Ovary (tissue), 9 donors: ENCODE data around the gene YARS1. TPM values are rescaled to one million over a fixed set of nuclear protein-coding genes. Genes with fewer than 3 reads are reported as not detected.

Experiments used
- DNase-seq, 5 donors: peaks; one replicate each; pipeline ENCODE4 v3.0.0-alpha.2; 2019 to 2020
- H3K27ac ChIP-seq, 2 donors: fragments of 200-600 bp; one replicate each; pipeline versions ENCODE4 v1.5.1 to v1.8.0; 2019 to 2022
- H3K27me3 ChIP-seq: fragments of 200-600 bp; one replicate; pipeline ENCODE4 v1.8.0; 2022
- H3K36me3 ChIP-seq: fragments of 200-600 bp; sonication (generic); one replicate; pipeline ENCODE4 v1.5.1; 2019
- H3K4me1 ChIP-seq: one replicate; pipeline ENCODE4 v1.8.1; 2013; ENCODE audit warnings: mild to moderate bottlenecking, moderate library complexity; ENCODE audit not compliant: insufficient read depth
- H3K4me3 ChIP-seq: fragments of 200-600 bp; sonication (generic); one replicate; pipeline ENCODE4 v1.5.1; 2017
- H3K9me3 ChIP-seq, 2 donors: fragments of 200-600 bp in 1 of 2; sonication (generic) in 1 of 2; one replicate each; pipeline versions ENCODE4 v1.5.1 to v1.8.1; 2013 to 2019; ENCODE audit warnings: mild to moderate bottlenecking in 1 of 2, moderate library complexity in 1 of 2
- CTCF ChIP-seq, 3 donors: fragments of 450-650 bp in 2 of 3; fragments of 200-600 bp in 1 of 3; IDR thresholded peaks; one replicate each; pipeline versions ENCODE4 v1.5.1 to v1.8.0; 2016 to 2022; ENCODE audit warnings: antibody characterized with exemption in 3 of 3, mild to moderate bottlenecking in 1 of 3
- EP300 ChIP-seq: sonication (generic); formaldehyde crosslinking; IDR thresholded peaks from one replicate; pipeline ENCODE4 v1.6.1; 2017; ENCODE audit warnings: antibody characterized with exemption
- POLR2A ChIP-seq: fragments of 450-650 bp; IDR thresholded peaks from one replicate; pipeline ENCODE4 v1.6.1; 2017; ENCODE audit warnings: antibody characterized with exemption, mild to moderate bottlenecking, moderate library complexity
- WGBS, 3 donors: extraction: QIAGEN DNeasy Blood & Tissue Kit in 1 of 3; methylation state at CpG; one replicate each; pipeline versions ENCODE4 v1.1.5 to v1.1.7; 2013 to 2017; 5-methylcytosine and 5-hydroxymethylcytosine counted together
- intact Hi-C, 4 donors: fragments of 100-400 bp; cut with DNase I; formaldehyde crosslinking; loops; one replicate each; pipeline versions ENCODE4 v1.11.0 to v1.15.1; 2022 to 2023
- polyA plus RNA-seq, 2 donors: library from polyadenylated mRNA; stranded (reverse); fragments of 200-250 nt in 1 of 2; fragments of 350-450 nt in 1 of 2; fragmentation: Illumina TruSeq in 1 of 2; extraction: RNeasy Lipid Tissue Mini Kit (QIAGEN cat#74804) in 1 of 2; gene quantifications; one replicate each; pipeline ENCODE4 v1.2.3, GENCODE V29; 2013 to 2014
- total RNA-seq, 7 donors: library from RNA; depleted of rRNA in 2 of 7; stranded (reverse); fragments of >200 nt in 2 of 7; fragmentation: NEBNext Ultra II Directional in 3 of 7; extraction: Animal tissue kit (Norgen Biotek cat#: 25700) in 3 of 7; gene quantifications; one replicate each; pipeline versions ENCODE4 v1.1.0 to v1.2.4, GENCODE V29; 2016 to 2023
- donor health status: DM: no; HTN: no; CAD: no; lungs with moderate emphysema.
- donor health status: DM: no; HTN: no; CAD: no.
- donor health status: Bipolar disorder and iron deficiency.
- donor health status: DM: yes; HTN: yes; CAD: no.
- donor health status: DM: no; HTN: no; CAD: no.
- donor health status: DM: yes; HTN: yes; CAD: no.

YARS1 gene
- total and polyA plus RNA-seq, 9 donors, result 19.8 to 272 (median 46.2) TPM

- no peak overlapping the region for H3K4me3 ChIP-seq
- peaks cover 9% of the 10 kb centered on the region for H3K4me1 ChIP-seq
- intact Hi-C loops, result no loop called here
- no peaks in the 10 kb centered on the region for H3K9me3 ChIP-seq
- no peak overlapping the region for H3K27ac ChIP-seq
- no peak for TF ChIP-seq POLR2A
- no peak for TF ChIP-seq CTCF (IDR thresholded peaks at IDR 0.05)
- no peak for TF ChIP-seq EP300
- no peak for DNase-seq
- no peaks in the 10 kb centered on the region for H3K27me3 ChIP-seq
- H3K36me3 ChIP-seq, result no peaks in the 10 kb centered on the region
- 88 to 90% (median 88%) methylated on average over 7 of the region's 7 CpGs for WGBS, 3 donors
These were observed 41.6 kb upstream of the YARS1 start for GRCh38 chr1:32858791-32859190.

GRCh38 chr1:32858136-32858535 is 41.0 kb upstream of the YARS1 start:
- peaks cover 9% of the 10 kb centered on the region for H3K4me1 ChIP-seq
- H3K4me3 ChIP-seq, result no peak overlapping the region
- no peaks in the 10 kb centered on the region for H3K27me3 ChIP-seq
- no peaks in the 10 kb centered on the region for H3K9me3 ChIP-seq
- WGBS, 3 donors, result 90 to 99% (median 95%) methylated on average over 2 of the region's 2 CpGs
- intact Hi-C loops, result no loop called here
- H3K27ac ChIP-seq, result no peak overlapping the region
- DNase-seq, result no peak
- H3K36me3 ChIP-seq, result no peaks in the 10 kb centered on the region
- TF ChIP-seq POLR2A, result no peak
- TF ChIP-seq EP300, result no peak
- TF ChIP-seq CTCF (IDR thresholded peaks at IDR 0.05), result no peak

GRCh38 chr1:32855861-32856617 is 38.9 kb upstream of the YARS1 start:
- WGBS, 3 donors, result 85 to 89% (median 87%) methylated on average over 13 of the region's 13 CpGs
- no peaks in the 10 kb centered on the region for H3K27me3 ChIP-seq
- no peaks in the 10 kb centered on the region for H3K36me3 ChIP-seq
- DNase-seq, result no peak
- H3K4me3 ChIP-seq, result no peak overlapping the region
- no peak for TF ChIP-seq EP300
- TF ChIP-seq CTCF (IDR thresholded peaks at IDR 0.05), result no peak
- TF ChIP-seq POLR2A, result no peak
- H3K27ac ChIP-seq, result no peak overlapping the region
- H3K9me3 ChIP-seq, result no peaks in the 10 kb centered on the region
- intact Hi-C loops, result no loop called here
- peaks cover under 1% of the 10 kb centered on the region for H3K4me1 ChIP-seq

- no peaks in the 10 kb centered on the region for H3K9me3 ChIP-seq
- no peaks in the 10 kb centered on the region for H3K4me1 ChIP-seq
- H3K27me3 ChIP-seq, result no peaks in the 10 kb centered on the region
- H3K36me3 ChIP-seq, result no peaks in the 10 kb centered on the region
- intact Hi-C loops, result no loop called here
- no peak overlapping the region for H3K4me3 ChIP-seq
- WGBS, 3 donors, result 44 to 47% (median 46%) methylated on average over 2 of the region's 2 CpGs
- DNase-seq, result no peak
- H3K27ac ChIP-seq, result no peak overlapping the region
- no peak for TF ChIP-seq EP300
- no peak for TF ChIP-seq CTCF (IDR thresholded peaks at IDR 0.05)
- TF ChIP-seq POLR2A, result no peak
These were observed 31.4 kb upstream of the YARS1 start for GRCh38 chr1:32848354-32849063.
